GM12878 (cell line): ENCODE measurements around the gene TCF4. TPM values are rescaled to one million over a fixed set of nuclear protein-coding genes. Genes with fewer than 3 reads are reported as not detected.
A peak's percentile ranks its signal among the peaks of the same experiment; 100 is the strongest.

Experiments used
- ATAC-seq: fragments of 200-7000 bp; cut with Tn5 transposase; 3 replicates; pipeline ENCODE4 v1.9.1; 2020; ENCODE audit warnings: mild to moderate bottlenecking, moderate library complexity
- BruUV-seq: library from RNA; stranded (reverse); fragments of 400-500 nt; replicated peaks from 2 replicates; lab custom pipeline; 2021; lab: Mats Ljungman, UMichigan
- CTCF ChIA-PET: fragments of 300-600 bp; sonication (Branson Sonifier 250); formaldehyde crosslinking; extraction: SDS; loops from one replicate; lab custom pipeline; 2021; ENCODE audit warnings: inconsistent platforms; lab: Yijun Ruan, JAX
- POLR2A ChIA-PET: fragments of 350-600 bp; formaldehyde crosslinking; extraction: SDS; loops from one replicate; lab custom pipeline; 2021; ENCODE audit warnings: inconsistent platforms; lab: Charles Lee
- RAD21 ChIA-PET: fragments of 300-600 bp; sonication (Branson Sonifier 250); formaldehyde crosslinking; loops from one replicate; lab custom pipeline; 2023; ENCODE audit warnings: antibody characterized with exemption; ENCODE audit not compliant: unreplicated experiment; lab: Charles Lee
- SMC1A ChIA-PET: fragments of 300-600 bp; sonication (Branson Sonifier 250); formaldehyde crosslinking; loops from one replicate; lab custom pipeline; 2023; ENCODE audit not compliant: unreplicated experiment, uncharacterized antibody; lab: Charles Lee
- DNase-seq: peaks from one replicate; pipeline ENCODE4 v3.0.0-alpha.2; 2011; ENCODE audit warnings: low read depth, low spot score
- FAIRE-seq: peaks from 3 replicates; lab custom pipeline; 2011; peaks lifted over from hg19 to GRCh38; lab: Jason Lieb, UNC
- H2AFZ ChIP-seq: 2 replicates; pipeline ENCODE4 v1.6.0; 2011; ENCODE audit warnings: low read depth, low read length, control low read depth; ENCODE audit not compliant: control insufficient read depth
- H3K27ac ChIP-seq: 2 replicates; pipeline ENCODE4 v1.5.1; 2011; ENCODE audit warnings: control low read depth; ENCODE audit not compliant: control insufficient read depth, insufficient read depth
- H3K27me3 ChIP-seq, 2 experiments: replicated peaks in 1 of 2; 2 replicates each; pipeline versions ENCODE4 v1.6.0 to v1.6.1; 2011; ENCODE audit warnings: low read length in 1 of 2; ENCODE audit not compliant: control insufficient read depth in 2 of 2, insufficient read depth in 2 of 2
- H3K36me3 ChIP-seq, 2 experiments: 2 replicates each; pipeline ENCODE4 v1.5.1; 2011; ENCODE audit warnings: low read length in 1 of 2; ENCODE audit not compliant: control insufficient read depth in 2 of 2, insufficient read depth in 2 of 2
- H3K4me1 ChIP-seq: 2 replicates; pipeline ENCODE4 v1.6.1; 2011; ENCODE audit warnings: mild to moderate bottlenecking, low read length, moderate library complexity, mixed read lengths; ENCODE audit not compliant: control insufficient read depth, insufficient read depth
- H3K4me2 ChIP-seq: 2 replicates; pipeline ENCODE4 v1.6.0; 2011; ENCODE audit warnings: control low read depth; ENCODE audit not compliant: control insufficient read depth, insufficient read depth
- H3K4me3 ChIP-seq: fragments of 200-600 bp; sonication (generic); 2 replicates; pipeline ENCODE4 v1.5.1; 2016
- H3K79me2 ChIP-seq: 2 replicates; pipeline ENCODE4 v1.6.0; 2011; ENCODE audit warnings: low read length; ENCODE audit not compliant: control insufficient read depth, insufficient read depth
- H3K9ac ChIP-seq: 2 replicates; pipeline ENCODE4 v1.8.0; 2011; ENCODE audit warnings: low read length, control low read depth, mixed read lengths; ENCODE audit not compliant: control insufficient read depth, insufficient read depth
- H3K9me3 ChIP-seq: replicated peaks from 3 replicates; pipeline ENCODE4 v1.5.1; 2011; ENCODE audit warnings: mild to moderate bottlenecking, low read length; ENCODE audit not compliant: control insufficient read depth, insufficient read depth
- H4K20me1 ChIP-seq: 2 replicates; pipeline ENCODE4 v1.6.0; 2011; ENCODE audit not compliant: control insufficient read depth, insufficient read depth
- CUX1 ChIP-seq: IDR thresholded peaks from 2 replicates; pipeline ENCODE4 v1.6.1; 2012; ENCODE audit warnings: improper control_type of control experiment, low read depth, low read length; ENCODE audit not compliant: insufficient replicate concordance
- ETV6 ChIP-seq, 2 experiments: fragments of 450-650 bp in 1 of 2; IDR thresholded peaks in 1 of 2; conservative IDR thresholded peaks in 1 of 2; 2 replicates each; pipeline ENCODE4 v1.6.1; 2014; ENCODE audit warnings: antibody characterized with exemption in 1 of 2, borderline replicate concordance in 1 of 2, low read depth in 1 of 2, mild to moderate bottlenecking in 1 of 2, moderate library complexity in 1 of 2
- KLF5 ChIP-seq: fragments of 450-650 bp; IDR thresholded peaks from 2 replicates; pipeline ENCODE4 v1.6.1; 2014; ENCODE audit warnings: mild to moderate bottlenecking; ENCODE audit not compliant: partially characterized antibody
- MTA2 ChIP-seq: fragments of 450-650 bp; IDR thresholded peaks from 2 replicates; pipeline ENCODE4 v1.6.1; 2016; ENCODE audit warnings: low read depth, mild to moderate bottlenecking, moderate library complexity
- NR2F1 ChIP-seq: fragments of 450-650 bp; conservative IDR thresholded peaks from 2 replicates; pipeline ENCODE4 v1.6.1; 2017; ENCODE audit warnings: mild to moderate bottlenecking
- PKNOX1 ChIP-seq: fragments of 450-650 bp; IDR thresholded peaks from 2 replicates; pipeline ENCODE4 v1.6.1; 2016; ENCODE audit warnings: mild to moderate bottlenecking
- RELA ChIP-seq: fragments of 450-650 bp; IDR thresholded peaks from 2 replicates; pipeline ENCODE4 v1.8.0; 2014; ENCODE audit warnings: borderline replicate concordance; ENCODE audit not compliant: partially characterized antibody
- SREBF1 ChIP-seq: IDR thresholded peaks from 2 replicates; pipeline ENCODE4 v1.6.1; 2012; ENCODE audit warnings: mild to moderate bottlenecking, low read length
- SUPT20H ChIP-seq: IDR thresholded peaks from 2 replicates; pipeline ENCODE4 v1.6.1; 2011; ENCODE audit warnings: low read depth, mild to moderate bottlenecking, low read length, moderate library complexity, borderline replicate concordance; ENCODE audit not compliant: control insufficient read depth
- TCF3 ChIP-seq: IDR thresholded peaks from 2 replicates; pipeline ENCODE4 v1.6.1; 2012; ENCODE audit warnings: low read depth, mild to moderate bottlenecking, low read length, borderline replicate concordance; ENCODE audit not compliant: insufficient read depth
- ZNF622 ChIP-seq: fragments of 450-650 bp; IDR thresholded peaks from 2 replicates; pipeline ENCODE4 v1.6.1; 2017; ENCODE audit warnings: mild to moderate bottlenecking, inconsistent platforms
- WGBS: methylation state at CpG from one replicate; pipeline ENCODE4 v1.1.6; 2016; ENCODE audit warnings: low lambda C conversion rate; ENCODE audit not compliant: insufficient replicate concordance, insufficient coverage; ENCODE audit errors: missing lambda C conversion rate; 5-methylcytosine and 5-hydroxymethylcytosine counted together
- in situ Hi-C: fragments of 300-500 bp; cut with MboI; formaldehyde crosslinking; loops from 9 replicates; pipeline ENCODE4 v1.14.3; 2018; ENCODE audit warnings: mixed read lengths
- intact Hi-C: fragments of 100-400 bp; cut with micrococcal nuclease; formaldehyde crosslinking; loops from one replicate; pipeline ENCODE4 v1.14.2; 2022; ENCODE audit not compliant: unreplicated experiment
- polyA plus RNA-seq, 11 experiments: library from polyadenylated mRNA; depleted of rRNA in 4 of 11; unstranded in 6 of 11; stranded (reverse) in 5 of 11; fragments of >200 nt; fragmentation: Nextera tagmentation in 4 of 11; fragmentation: Illumina TruSeq in 1 of 11; extraction: Ambion mirVana in 4 of 11; extraction: Trizol in 1 of 11; gene quantifications; 1 replicate in 1 of 11; 2 replicates in 10 of 11; pipeline versions ENCODE4 v1.2.1 to v1.2.3, GENCODE V29; 2011 to 2016; ENCODE audit warnings: inconsistent platforms in 2 of 11, missing spikeins in 2 of 11, low read depth in 1 of 11
- total RNA-seq, 4 experiments: library from RNA; depleted of rRNA in 3 of 4; stranded (reverse); fragments of >200 nt in 3 of 4; fragmentation: Illumina TruSeq in 1 of 4; extraction: Trizol in 1 of 4; gene quantifications; 2 replicates each; pipeline versions ENCODE4 v1.2.1 to v1.2.3, GENCODE V29; 2013 to 2021

Gene TCF4
- total and polyA plus RNA-seq, 10 of the 15 experiments (the other 5 are each of a cell fraction or from before 2014, with no cell fraction given) = 15.2 to 94.0 (median 31.5) TPM

GRCh38 chr18:55510809-55511208 lies 77.2 kb downstream of the TCF4 start:
- SMC1A ChIA-PET = interaction anchor here (1.5 kb wide), 1 partner anchor 9 kb away, joined by 3 read pairs; no protein-coding TSS in a partner anchor
- Histone ChIP-seq H3K4me3 (0 out of 2 replicates have a peak overlapping the region, but pooled peaks have one; percentile 1), H3K9me3 (no peaks in the 10 kb centered on the region), H3K79me2 (no peaks in the 10 kb centered on the region), H3K27ac (no peak overlapping the region), H3K4me2 (no peak overlapping the region; the same call in none of the 2 replicates), H2AFZ (peak overlapping the region; percentile 88), H3K4me1 (no peaks in the 10 kb centered on the region), H3K9ac (no peak overlapping the region), H4K20me1 (no peaks in the 10 kb centered on the region), H3K36me3 (no peaks in the 10 kb centered on the region)
- intact Hi-C loops (no loop called here), in situ Hi-C loops (loop anchor here (10.0 kb wide), 1 partner anchor 276 kb away; no protein-coding TSS in a partner anchor)
- POLR2A ChIA-PET = no interaction called here
- CTCF ChIA-PET = interaction anchor here (1.0 kb wide), 1 partner anchor 11 kb away, joined by 4 read pairs; no protein-coding TSS in a partner anchor
- RAD21 ChIA-PET = interaction anchor here (0.7 kb wide), 1 partner anchor 143 kb away, joined by 3 read pairs; no protein-coding TSS in a partner anchor
- DNase-seq = no peak
- WGBS = 63% methylated on average over 5 of the region's 5 CpGs
- no TSS peak for BruUV-seq
- TF ChIP-seq MTA2 (no peak), PKNOX1 (no peak), TCF3 (no peak), NR2F1 (no peak), RELA (no peak), KLF5 (no peak), ETV6 (conservative IDR thresholded peaks at IDR 0.05 in 1 of 2, IDR thresholded peaks at IDR 0.05 in 1 of 2; ENCODE audit: borderline replicate concordance in 1 of 2, low read depth in 1 of 2) (no peak), ZNF622 (no peak), SUPT20H (no peak), CUX1 (no peak), SREBF1 (no peak)
- TF ChIP-seq, all 136 proteins: peak for 0
- no peak for FAIRE-seq
- ATAC-seq = no peak
- H3K27me3 ChIP-seq = no peaks in the 10 kb centered on the region
